MM.1S (cell line): ENCODE results near the gene MUC13.
"Not testable (repeated sequence)": the region's sequence is repeated elsewhere in the genome, so short reads cannot be mapped to it uniquely, and the experiment has no call there.

Experiments used
- EZH2 ChIP-seq: fragments of 300-600 bp; sonication (generic); optimal IDR thresholded peaks from 2 replicates; pipeline ENCODE3; 2017; ENCODE audit warnings: low read depth, mild to moderate bottlenecking, antibody characterized with exemption, low read length, mixed read lengths
- EZH2phosphoT487 ChIP-seq: fragments of 300-600 bp; sonication (generic); IDR thresholded peaks from 2 replicates; pipeline ENCODE4 v1.6.1; 2018; ENCODE audit warnings: antibody characterized with exemption, low read length
- TF ChIP-seq, protein P1 (sequence below): fragments of 300-600 bp; sonication (generic); IDR thresholded peaks from 2 replicates; pipeline ENCODE4 v1.5.1; 2016; ENCODE audit warnings: antibody characterized with exemption, low read length, mixed read lengths

DNA sequence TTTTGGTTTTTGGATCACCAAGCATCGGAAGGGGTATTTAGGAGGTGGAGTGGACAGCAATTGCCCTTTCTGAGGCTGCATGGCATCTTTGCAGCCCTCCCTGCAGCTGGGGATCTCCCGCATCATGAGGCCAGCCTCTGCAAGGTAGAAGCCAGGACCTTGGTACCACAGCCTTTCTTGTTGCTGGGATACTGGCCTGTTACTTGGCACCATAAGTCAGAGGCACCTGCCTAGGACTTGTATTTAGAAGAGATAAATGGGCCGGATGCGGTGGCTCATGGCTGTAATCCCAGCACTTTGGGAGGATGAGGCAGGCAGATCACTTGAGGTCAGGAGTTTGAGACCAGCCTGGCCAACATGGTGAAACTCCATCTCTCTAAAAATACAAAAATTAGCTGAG is 23.4 kb upstream of the MUC13 start:
- TF ChIP-seq, protein P1, sequence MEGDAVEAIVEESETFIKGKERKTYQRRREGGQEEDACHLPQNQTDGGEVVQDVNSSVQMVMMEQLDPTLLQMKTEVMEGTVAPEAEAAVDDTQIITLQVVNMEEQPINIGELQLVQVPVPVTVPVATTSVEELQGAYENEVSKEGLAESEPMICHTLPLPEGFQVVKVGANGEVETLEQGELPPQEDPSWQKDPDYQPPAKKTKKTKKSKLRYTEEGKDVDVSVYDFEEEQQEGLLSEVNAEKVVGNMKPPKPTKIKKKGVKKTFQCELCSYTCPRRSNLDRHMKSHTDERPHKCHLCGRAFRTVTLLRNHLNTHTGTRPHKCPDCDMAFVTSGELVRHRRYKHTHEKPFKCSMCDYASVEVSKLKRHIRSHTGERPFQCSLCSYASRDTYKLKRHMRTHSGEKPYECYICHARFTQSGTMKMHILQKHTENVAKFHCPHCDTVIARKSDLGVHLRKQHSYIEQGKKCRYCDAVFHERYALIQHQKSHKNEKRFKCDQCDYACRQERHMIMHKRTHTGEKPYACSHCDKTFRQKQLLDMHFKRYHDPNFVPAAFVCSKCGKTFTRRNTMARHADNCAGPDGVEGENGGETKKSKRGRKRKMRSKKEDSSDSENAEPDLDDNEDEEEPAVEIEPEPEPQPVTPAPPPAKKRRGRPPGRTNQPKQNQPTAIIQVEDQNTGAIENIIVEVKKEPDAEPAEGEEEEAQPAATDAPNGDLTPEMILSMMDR = not testable (repeated sequence)
- TF ChIP-seq EZH2, EZH2phosphoT487: not testable (repeated sequence)
